Neural cell (in vitro differentiated cells): ENCODE data around the gene KRTAP2-2. TPM values are rescaled to one million over a fixed set of nuclear protein-coding genes. Genes with fewer than 3 reads are reported as not detected.

ENCODE experiments used
- H2AFZ ChIP-seq: fragments of 200-600, 300-800 bp; sonication (generic), shearing (Covaris generic); 2 replicates; pipeline ENCODE4 v1.6.0; 2014; ENCODE audit warnings: low read depth, mild to moderate bottlenecking, antibody characterized with exemption, low read length, moderate library complexity
- H3F3A ChIP-seq: fragments of 200-600 bp; shearing (Covaris generic); 2 replicates; pipeline ENCODE4 v1.6.1; 2016; ENCODE audit warnings: mild to moderate bottlenecking, moderate library complexity, mixed read lengths, antibody characterized with exemption, low read length; ENCODE audit not compliant: insufficient read depth, poor library complexity, severe bottlenecking
- H3K27ac ChIP-seq: fragments of 200-600, 300-800 bp; sonication (generic), shearing (Covaris generic); 2 replicates; pipeline ENCODE4 v1.5.1; 2014; ENCODE audit warnings: mild to moderate bottlenecking, low read length, moderate library complexity
- H3K27me3 ChIP-seq: fragments of 300-800, 200-600 bp; sonication (generic), shearing (Covaris generic); 2 replicates; pipeline ENCODE4 v1.6.0; 2014; ENCODE audit warnings: mild to moderate bottlenecking, low read depth, low read length, moderate library complexity; ENCODE audit not compliant: insufficient read depth
- H3K36me3 ChIP-seq: fragments of 300-800, 200-600 bp; sonication (generic), shearing (Covaris generic); 2 replicates; pipeline ENCODE4 v1.5.1; 2014; ENCODE audit warnings: mild to moderate bottlenecking, antibody characterized with exemption, low read length, moderate library complexity; ENCODE audit not compliant: insufficient read depth
- H3K4me2 ChIP-seq: fragments of 300-800, 200-600 bp; sonication (generic), shearing (Covaris generic); 2 replicates; pipeline ENCODE4 v1.6.0; 2014; ENCODE audit warnings: mild to moderate bottlenecking, low read length
- H3K4me3 ChIP-seq: fragments of 300-800, 200-600 bp; sonication (generic), shearing (Covaris generic); 2 replicates; pipeline ENCODE4 v1.5.1; 2014; ENCODE audit warnings: mild to moderate bottlenecking, low read length, moderate library complexity
- H3K79me2 ChIP-seq: fragments of 200-600 bp; shearing (Covaris generic); replicated peaks from 2 replicates; pipeline ENCODE4 v1.6.0; 2014; ENCODE audit warnings: mild to moderate bottlenecking, low read length, moderate library complexity; ENCODE audit not compliant: insufficient read depth
- H3K9ac ChIP-seq: fragments of 300-800, 200-600 bp; sonication (generic), shearing (Covaris generic); 2 replicates; pipeline ENCODE4 v1.6.1; 2016; ENCODE audit warnings: mild to moderate bottlenecking, low read length, mixed read lengths
- H3K9me2 ChIP-seq: fragments of 200-600 bp; shearing (Covaris generic); 2 replicates; pipeline ENCODE4 v1.6.1; 2016; ENCODE audit warnings: mild to moderate bottlenecking, low read length, mixed read lengths; ENCODE audit not compliant: insufficient read depth
- H3K9me3 ChIP-seq: fragments of 200-600, 300-800 bp; sonication (generic), shearing (Covaris generic); 2 replicates; pipeline ENCODE4 v1.6.1; 2016; ENCODE audit warnings: mild to moderate bottlenecking, mixed run types, low read length, moderate library complexity, mixed read lengths
- H4K20me1 ChIP-seq: fragments of 200-600 bp; shearing (Covaris generic); 2 replicates; pipeline ENCODE4 v1.6.1; 2016; ENCODE audit warnings: mild to moderate bottlenecking, mixed run types; ENCODE audit not compliant: insufficient read depth
- CTCF ChIP-seq: fragments of 450-650 bp; IDR thresholded peaks from 2 replicates; pipeline ENCODE4 v1.5.1; 2014; ENCODE audit warnings: antibody characterized with exemption, mild to moderate bottlenecking, moderate library complexity; ENCODE audit not compliant: poor library complexity, severe bottlenecking
- EP300 ChIP-seq: fragments of 450-650 bp; conservative IDR thresholded peaks from 2 replicates; pipeline ENCODE4 v1.6.1; 2014; ENCODE audit warnings: antibody characterized with exemption, mild to moderate bottlenecking, moderate library complexity; ENCODE audit not compliant: poor library complexity, severe bottlenecking
- EZH2 ChIP-seq: fragments of 200-600, 300-800 bp; shearing (Covaris generic), sonication (generic); IDR thresholded peaks from 2 replicates; pipeline ENCODE4 v1.6.1; 2014; ENCODE audit warnings: antibody characterized with exemption, low read length, borderline replicate concordance, mild to moderate bottlenecking; ENCODE audit not compliant: insufficient read depth, poor library complexity, severe bottlenecking
- MXI1 ChIP-seq: fragments of 450-650 bp; conservative IDR thresholded peaks from 2 replicates; pipeline ENCODE4 v1.6.1; 2014; ENCODE audit warnings: antibody characterized with exemption, mild to moderate bottlenecking; ENCODE audit not compliant: poor library complexity, severe bottlenecking
- POLR2AphosphoS5 ChIP-seq: IDR thresholded peaks from 2 replicates; pipeline ENCODE4 v1.6.1; 2012
- RAD21 ChIP-seq: fragments of 450-650 bp; conservative IDR thresholded peaks from 2 replicates; pipeline ENCODE4 v1.6.1; 2014; ENCODE audit warnings: antibody characterized with exemption, mild to moderate bottlenecking, moderate library complexity
- SMC3 ChIP-seq: fragments of 450-650 bp; conservative IDR thresholded peaks from 2 replicates; pipeline ENCODE4 v1.6.1; 2014; ENCODE audit warnings: antibody characterized with exemption, mild to moderate bottlenecking, moderate library complexity; ENCODE audit not compliant: poor library complexity
- TAF1 ChIP-seq: IDR thresholded peaks from 2 replicates; pipeline ENCODE4 v1.6.1; 2012; ENCODE audit warnings: low read depth
- polyA plus RNA-seq: library from polyadenylated mRNA; depleted of rRNA; stranded (reverse); fragments of >200 nt; gene quantifications from 2 replicates; pipeline ENCODE4 v1.2.3, GENCODE V29; 2014
- TF ChIP-seq, protein P1 (sequence below): IDR thresholded peaks from 2 replicates; pipeline ENCODE4 v1.6.1; 2012; ENCODE audit warnings: borderline replicate concordance

KRTAP2-2 gene
- polyA plus RNA-seq, 1 donor from 2014 or later: not detected

- Histone ChIP-seq H3K27me3 (no peaks in the 10 kb centered on the region), H3K36me3 (no peaks in the 10 kb centered on the region), H3K9me2 (no peaks in the 10 kb centered on the region), H2AFZ (no peak overlapping the region), H3K27ac (no peak overlapping the region), H4K20me1 (no peaks in the 10 kb centered on the region), H3K9ac (no peak overlapping the region), H3F3A (no peaks in the 10 kb centered on the region), H3K4me2 (no peak overlapping the region), H3K4me3 (no peak overlapping the region), H3K9me3 (no peaks in the 10 kb centered on the region), H3K79me2 (no peaks in the 10 kb centered on the region)
- TF ChIP-seq MXI1: no peak
- no peak for TF ChIP-seq EZH2
- no peak for TF ChIP-seq RAD21
- no peak for TF ChIP-seq EP300
- no peak for TF ChIP-seq CTCF
- TF ChIP-seq POLR2AphosphoS5: no peak
- TF ChIP-seq, protein P1, sequence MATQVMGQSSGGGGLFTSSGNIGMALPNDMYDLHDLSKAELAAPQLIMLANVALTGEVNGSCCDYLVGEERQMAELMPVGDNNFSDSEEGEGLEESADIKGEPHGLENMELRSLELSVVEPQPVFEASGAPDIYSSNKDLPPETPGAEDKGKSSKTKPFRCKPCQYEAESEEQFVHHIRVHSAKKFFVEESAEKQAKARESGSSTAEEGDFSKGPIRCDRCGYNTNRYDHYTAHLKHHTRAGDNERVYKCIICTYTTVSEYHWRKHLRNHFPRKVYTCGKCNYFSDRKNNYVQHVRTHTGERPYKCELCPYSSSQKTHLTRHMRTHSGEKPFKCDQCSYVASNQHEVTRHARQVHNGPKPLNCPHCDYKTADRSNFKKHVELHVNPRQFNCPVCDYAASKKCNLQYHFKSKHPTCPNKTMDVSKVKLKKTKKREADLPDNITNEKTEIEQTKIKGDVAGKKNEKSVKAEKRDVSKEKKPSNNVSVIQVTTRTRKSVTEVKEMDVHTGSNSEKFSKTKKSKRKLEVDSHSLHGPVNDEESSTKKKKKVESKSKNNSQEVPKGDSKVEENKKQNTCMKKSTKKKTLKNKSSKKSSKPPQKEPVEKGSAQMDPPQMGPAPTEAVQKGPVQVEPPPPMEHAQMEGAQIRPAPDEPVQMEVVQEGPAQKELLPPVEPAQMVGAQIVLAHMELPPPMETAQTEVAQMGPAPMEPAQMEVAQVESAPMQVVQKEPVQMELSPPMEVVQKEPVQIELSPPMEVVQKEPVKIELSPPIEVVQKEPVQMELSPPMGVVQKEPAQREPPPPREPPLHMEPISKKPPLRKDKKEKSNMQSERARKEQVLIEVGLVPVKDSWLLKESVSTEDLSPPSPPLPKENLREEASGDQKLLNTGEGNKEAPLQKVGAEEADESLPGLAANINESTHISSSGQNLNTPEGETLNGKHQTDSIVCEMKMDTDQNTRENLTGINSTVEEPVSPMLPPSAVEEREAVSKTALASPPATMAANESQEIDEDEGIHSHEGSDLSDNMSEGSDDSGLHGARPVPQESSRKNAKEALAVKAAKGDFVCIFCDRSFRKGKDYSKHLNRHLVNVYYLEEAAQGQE: no peak
- no peak for TF ChIP-seq SMC3
- TF ChIP-seq TAF1: no peak
Observed at GRCh38 chr17:41016578-41017215, 38.3 kb downstream of the KRTAP2-2 start.

DNA sequence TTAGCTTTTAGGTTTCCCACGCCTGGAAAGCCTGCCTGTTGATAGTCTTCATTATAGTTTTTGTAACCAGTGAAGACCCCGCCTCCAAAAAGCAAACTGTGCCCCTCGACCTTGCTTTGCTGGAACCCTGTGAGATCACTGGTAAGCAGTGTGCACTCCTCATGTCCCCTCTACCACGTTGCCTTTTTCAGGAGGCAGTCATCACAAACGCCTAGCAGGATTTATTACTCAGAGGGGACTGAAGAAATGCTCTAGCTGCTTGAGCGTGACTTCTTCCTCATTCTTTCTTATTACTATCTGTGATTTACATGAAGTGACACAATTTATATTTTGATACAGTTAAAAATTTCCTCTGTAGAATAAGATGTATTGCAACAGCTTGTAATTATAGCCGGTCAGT, 39.6 kb downstream of the KRTAP2-2 start:
- Histone ChIP-seq H3F3A (no peaks in the 10 kb centered on the region), H3K27me3 (no peaks in the 10 kb centered on the region), H3K9ac (no peak overlapping the region), H3K4me2 (no peak overlapping the region), H3K27ac (no peak overlapping the region), H3K79me2 (no peaks in the 10 kb centered on the region), H2AFZ (no peak overlapping the region), H4K20me1 (no peaks in the 10 kb centered on the region), H3K9me3 (no peaks in the 10 kb centered on the region), H3K9me2 (no peaks in the 10 kb centered on the region), H3K36me3 (no peaks in the 10 kb centered on the region), H3K4me3 (no peak overlapping the region)
- TF ChIP-seq EZH2: no peak
- no peak for TF ChIP-seq TAF1
- TF ChIP-seq, protein P1: no peak
- TF ChIP-seq EP300: no peak
- no peak for TF ChIP-seq RAD21
- TF ChIP-seq POLR2AphosphoS5: no peak
- no peak for TF ChIP-seq SMC3
- TF ChIP-seq MXI1: no peak
- no peak for TF ChIP-seq CTCF
